IMR-90 (cell line): ENCODE measurements around the gene DENND6A. TPM values are rescaled to one million over a fixed set of nuclear protein-coding genes. Genes with fewer than 3 reads are reported as not detected.
"Not testable (repeated sequence)": the region's sequence is repeated elsewhere in the genome, so short reads cannot be mapped to it uniquely, and the experiment has no call there.

Experiments used
- ATAC-seq: fragments of 200-7000 bp; cut with Tn5 transposase; 2 replicates; pipeline ENCODE4 v1.9.1; 2020; ENCODE audit warnings: low read depth, mild to moderate bottlenecking, moderate library complexity
- BruUV-seq: library from RNA; stranded (reverse); fragments of 400-500 nt; replicated peaks from 2 replicates; lab custom pipeline; 2021; lab: Mats Ljungman, UMichigan
- CTCF ChIA-PET: fragments of 300-600 bp; formaldehyde crosslinking; extraction: SDS; loops from one replicate; lab custom pipeline; 2021; ENCODE audit warnings: antibody characterized with exemption; lab: Yijun Ruan, JAX
- POLR2A ChIA-PET: fragments of 300-600 bp; sonication (Branson Sonifier 250); formaldehyde crosslinking; loops from one replicate; lab custom pipeline; 2022; ENCODE audit warnings: antibody characterized with exemption; ENCODE audit not compliant: unreplicated experiment; lab: Charles Lee
- DNase-seq: peaks from one replicate; pipeline ENCODE4 v3.0.0; 2013
- H2AFZ ChIP-seq: replicated peaks from 2 replicates; pipeline ENCODE3; 2013; ENCODE audit warnings: low read length, mild to moderate bottlenecking; ENCODE audit not compliant: poor library complexity
- H2AK5ac ChIP-seq: 2 replicates; pipeline ENCODE4 v1.6.1; 2013; ENCODE audit warnings: low read depth, low read length, inconsistent platforms
- H2AK9ac ChIP-seq: replicated peaks from 2 replicates; pipeline ENCODE3; 2013; ENCODE audit warnings: mild to moderate bottlenecking, low read depth, low read length, moderate library complexity; ENCODE audit not compliant: poor library complexity
- H2BK120ac ChIP-seq: 2 replicates; pipeline ENCODE4 v1.6.1; 2013; ENCODE audit warnings: low read depth, low read length, inconsistent platforms
- H2BK15ac ChIP-seq: 3 replicates; pipeline ENCODE4 v1.6.1; 2013; ENCODE audit warnings: low read depth, low read length, inconsistent platforms
- H2BK20ac ChIP-seq: 2 replicates; pipeline ENCODE4 v1.6.1; 2013; ENCODE audit warnings: low read depth, mild to moderate bottlenecking, inconsistent platforms, low read length, moderate library complexity
- H2BK5ac ChIP-seq: 2 replicates; pipeline ENCODE4 v1.6.1; 2013; ENCODE audit warnings: mild to moderate bottlenecking, low read depth, low read length, inconsistent platforms; ENCODE audit not compliant: poor library complexity, severe bottlenecking
- H3K14ac ChIP-seq: replicated peaks from 2 replicates; pipeline ENCODE4 v1.6.1; 2013; ENCODE audit warnings: low read depth, low read length, inconsistent platforms
- H3K18ac ChIP-seq: 2 replicates; pipeline ENCODE4 v1.6.1; 2013; ENCODE audit warnings: low read depth, low read length, control low read depth
- H3K23ac ChIP-seq: 2 replicates; pipeline ENCODE4 v1.6.1; 2013; ENCODE audit warnings: low read depth, low read length, inconsistent platforms
- H3K27ac ChIP-seq: 2 replicates; pipeline ENCODE4 v1.5.1; 2013; ENCODE audit warnings: mild to moderate bottlenecking, control low read depth, low read length; ENCODE audit not compliant: insufficient read depth
- H3K27me3 ChIP-seq: 2 replicates; pipeline ENCODE4 v1.6.1; 2013; ENCODE audit warnings: low read length; ENCODE audit not compliant: control insufficient read depth, insufficient read depth
- H3K36me3 ChIP-seq: 2 replicates; pipeline ENCODE4 v1.6.1; 2013; ENCODE audit warnings: low read length, mixed read lengths; ENCODE audit not compliant: control insufficient read depth, insufficient read depth
- H3K4ac ChIP-seq: 2 replicates; pipeline ENCODE4 v1.6.1; 2013; ENCODE audit warnings: low read depth, low read length, inconsistent platforms
- H3K4me1 ChIP-seq: 2 replicates; pipeline ENCODE4 v1.6.1; 2013; ENCODE audit warnings: low read length, mixed read lengths; ENCODE audit not compliant: control insufficient read depth, insufficient read depth
- H3K4me2 ChIP-seq: 2 replicates; pipeline ENCODE4 v1.6.1; 2013; ENCODE audit warnings: low read depth, mild to moderate bottlenecking, control low read depth, low read length, moderate library complexity
- H3K4me3 ChIP-seq: 2 replicates; pipeline ENCODE4 v1.5.1; 2013; ENCODE audit warnings: low read depth, mild to moderate bottlenecking, control low read depth, low read length, moderate library complexity; ENCODE audit not compliant: insufficient read depth
- H3K56ac ChIP-seq: 2 replicates; pipeline ENCODE4 v1.6.1; 2013; ENCODE audit warnings: low read length, inconsistent platforms; ENCODE audit not compliant: insufficient read depth; ENCODE audit errors: extremely low read depth
- H3K79me1 ChIP-seq, 2 experiments: 2 replicates each; pipeline ENCODE4 v1.6.1; 2013; ENCODE audit warnings: low read length in 2 of 2, inconsistent platforms in 1 of 2, low read depth in 1 of 2
- H3K9ac ChIP-seq: 2 replicates; pipeline ENCODE4 v1.6.1; 2013; ENCODE audit warnings: low read depth, low read length, control low read depth
- H3K9me1 ChIP-seq: 2 replicates; pipeline ENCODE4 v1.6.1; 2013; ENCODE audit warnings: low read length, inconsistent platforms; ENCODE audit not compliant: insufficient read depth
- H3K9me3 ChIP-seq: 2 replicates; pipeline ENCODE4 v1.6.1; 2013; ENCODE audit warnings: low read length; ENCODE audit not compliant: control insufficient read depth, insufficient read depth
- H4K20me1 ChIP-seq: 2 replicates; pipeline ENCODE4 v1.6.1; 2013; ENCODE audit warnings: low read length, inconsistent platforms; ENCODE audit not compliant: insufficient read depth
- H4K5ac ChIP-seq: 2 replicates; pipeline ENCODE4 v1.6.1; 2013; ENCODE audit warnings: mild to moderate bottlenecking, low read depth, low read length, control low read depth
- H4K8ac ChIP-seq, 2 experiments: 2 replicates each; pipeline ENCODE4 v1.6.1; 2013; ENCODE audit warnings: low read depth in 2 of 2, low read length in 2 of 2, control low read depth in 1 of 2, inconsistent platforms in 1 of 2
- H4K91ac ChIP-seq: 2 replicates; pipeline ENCODE4 v1.6.1; 2013; ENCODE audit warnings: low read depth, low read length, inconsistent platforms; ENCODE audit not compliant: insufficient read depth
- CEBPB ChIP-seq: IDR thresholded peaks from 2 replicates; pipeline ENCODE4 v1.6.1; 2012; ENCODE audit warnings: low read depth, low read length, improper control_type of control experiment
- MAFK ChIP-seq: IDR thresholded peaks from 2 replicates; pipeline ENCODE4 v1.6.1; 2012; ENCODE audit warnings: low read depth, low read length, improper control_type of control experiment
- WGBS, 2 experiments: methylation state at CpG; one replicate each; pipeline versions ENCODE4 v1.1.5 to v1.1.7; 2013; ENCODE audit warnings: missing lambda C conversion rate in 2 of 2; ENCODE audit not compliant: insufficient read length in 1 of 2; ENCODE audit errors: extremely low coverage in 2 of 2; 5-methylcytosine and 5-hydroxymethylcytosine counted together
- dilution Hi-C: fragments of 300-500 bp; cut with HindIII; formaldehyde crosslinking; loops from one replicate; pipeline ENCODE4 v1.14.3; 2018; ENCODE audit warnings: low sequenced_read_pairs; ENCODE audit not compliant: unreplicated experiment
- in situ Hi-C: fragments of 300-500 bp; cut with MboI; formaldehyde crosslinking; loops from 3 replicates; pipeline ENCODE4 v1.14.3; 2019; ENCODE audit warnings: low sequenced_read_pairs, inconsistent platforms, mixed read lengths
- intact Hi-C: fragments of 100-400 bp; cut with micrococcal nuclease; formaldehyde crosslinking; loops from 2 replicates; pipeline ENCODE4 v1.10.0; 2022
- polyA plus RNA-seq, 3 experiments: library from polyadenylated mRNA; depleted of rRNA; stranded (reverse); fragments of >200 nt; gene quantifications; 2 replicates each; pipeline ENCODE4 v1.2.3, GENCODE V29; 2012; ENCODE audit warnings: low replicate concordance in 1 of 3
- total RNA-seq: library from RNA; depleted of rRNA; stranded (reverse); fragments of >200 nt; gene quantifications from 2 replicates; pipeline ENCODE4 v1.2.3, GENCODE V29; 2012

Gene DENND6A
- total and polyA plus RNA-seq, 2 of the 4 experiments (the other 2 are of a cell fraction), result 3.8 to 9.0 TPM

DNA sequence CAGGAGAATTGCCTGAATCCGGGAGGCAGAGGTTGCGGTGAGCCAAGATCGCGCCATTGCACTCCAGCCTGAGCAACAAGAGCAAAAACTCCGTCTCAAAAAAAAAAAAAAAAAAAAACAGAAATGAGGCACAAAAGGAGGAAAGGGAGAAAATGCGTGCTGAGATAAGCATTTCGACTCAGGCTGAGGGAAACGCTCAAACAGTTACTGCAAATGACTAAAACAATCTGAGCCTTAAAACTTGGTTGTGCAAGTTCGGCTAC, 813 bp downstream of the DENND6A start:
- H2BK20ac ChIP-seq, H3K4me1 ChIP-seq, POLR2A ChIA-PET, H3K9me1 ChIP-seq, H3K9me3 ChIP-seq, in situ Hi-C loops, BruUV-seq, H3K36me3 ChIP-seq, CTCF ChIA-PET, dilution Hi-C loops, DNase-seq, H2BK120ac ChIP-seq, H3K27me3 ChIP-seq: not testable (repeated sequence)
- Histone ChIP-seq H2BK15ac (peak overlapping the region; percentile 18; the same call in 1 of the 3 replicates), H3K56ac (peak overlapping the region; percentile 79), H2AK5ac (peak overlapping the region; percentile 71), H3K14ac (peak overlapping the region; percentile 79), H3K4me3 (peak overlapping the region; percentile 77), H3K4me2 (peak overlapping the region; percentile 99), H4K91ac (peak overlapping the region; percentile 59), H2BK5ac (peak overlapping the region; percentile 79), H4K20me1 (peaks cover 18% of the 10 kb centered on the region; the same call in 1 of the 2 replicates), H2AK9ac (peak overlapping the region; percentile 5), H3K9ac (peak overlapping the region; percentile 76), H3K4ac (peak overlapping the region; percentile 87), H3K23ac (peak overlapping the region; percentile 89), H3K27ac (peak overlapping the region; percentile 81), H4K5ac (peak overlapping the region; percentile 90), H3K79me1 (peaks cover 23 to 45% of the 10 kb centered on the region in 2 experiments), H3K18ac (peak overlapping the region; percentile 88), H2AFZ (peak overlapping the region; percentile 88), H4K8ac (peak overlapping the region; percentile 75 to 87)
- ATAC-seq, result peak; percentile 8
- WGBS, 2 experiments, result no CpG with 5 or more reads among the region's 9 CpGs
- TF ChIP-seq CEBPB (peak; percentile 83), MAFK (peak; percentile 48)
- intact Hi-C loops, result loop anchor here (1.0 kb wide), 1 partner anchor 66 kb away; no protein-coding TSS in a partner anchor
